ENCODE measurements around the gene OR8K1. TPM values are rescaled to one million over a fixed set of nuclear protein-coding genes. Genes with fewer than 3 reads are reported as not detected.

OR8K1 gene
- total RNA-seq: not detected

DNA sequence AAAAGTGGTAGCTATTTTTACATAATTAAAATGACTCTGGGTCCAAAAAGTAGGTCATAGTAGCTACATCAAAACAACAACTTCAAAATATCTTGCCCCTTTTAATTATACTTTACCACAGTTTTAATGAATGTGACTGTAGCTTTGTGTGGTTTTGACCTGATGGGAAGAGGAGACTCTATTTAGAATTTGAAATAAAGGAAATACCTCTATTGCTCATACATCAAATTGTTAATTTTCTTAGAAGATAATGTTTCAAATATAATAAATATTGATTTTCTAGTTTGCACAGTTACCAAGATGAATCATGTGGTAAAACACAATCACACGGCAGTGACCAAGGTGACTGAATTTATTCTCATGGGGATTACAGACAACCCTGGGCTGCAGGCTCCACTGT is at the start of gene OR8K1:
OR8K1 (plus strand) TSS at position 301 of the 400 bp plus-strand sequence; CDS start at position 301, 0 bp downstream.
- Histone ChIP-seq H3K27ac (no peak within 1 kb of the TSS), H3K27me3 (no peaks in the 10 kb centered on the region), H3K9me3 (no peaks in the 10 kb centered on the region), H3K36me3 (no peaks in the 10 kb centered on the region), H3K4me3 (no peak within 1 kb of the TSS), H3K4me1 (no peaks in the 10 kb centered on the region)
- TF ChIP-seq, protein P1, sequence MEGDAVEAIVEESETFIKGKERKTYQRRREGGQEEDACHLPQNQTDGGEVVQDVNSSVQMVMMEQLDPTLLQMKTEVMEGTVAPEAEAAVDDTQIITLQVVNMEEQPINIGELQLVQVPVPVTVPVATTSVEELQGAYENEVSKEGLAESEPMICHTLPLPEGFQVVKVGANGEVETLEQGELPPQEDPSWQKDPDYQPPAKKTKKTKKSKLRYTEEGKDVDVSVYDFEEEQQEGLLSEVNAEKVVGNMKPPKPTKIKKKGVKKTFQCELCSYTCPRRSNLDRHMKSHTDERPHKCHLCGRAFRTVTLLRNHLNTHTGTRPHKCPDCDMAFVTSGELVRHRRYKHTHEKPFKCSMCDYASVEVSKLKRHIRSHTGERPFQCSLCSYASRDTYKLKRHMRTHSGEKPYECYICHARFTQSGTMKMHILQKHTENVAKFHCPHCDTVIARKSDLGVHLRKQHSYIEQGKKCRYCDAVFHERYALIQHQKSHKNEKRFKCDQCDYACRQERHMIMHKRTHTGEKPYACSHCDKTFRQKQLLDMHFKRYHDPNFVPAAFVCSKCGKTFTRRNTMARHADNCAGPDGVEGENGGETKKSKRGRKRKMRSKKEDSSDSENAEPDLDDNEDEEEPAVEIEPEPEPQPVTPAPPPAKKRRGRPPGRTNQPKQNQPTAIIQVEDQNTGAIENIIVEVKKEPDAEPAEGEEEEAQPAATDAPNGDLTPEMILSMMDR (IDR thresholded peaks at IDR 0.05): no peak
- intact Hi-C loops (cut with DNase I): no loop called here
- no peak for DNase-seq (ENCODE audit: low spot score in 2 of 2)

- Histone ChIP-seq H3K9me3 (no peaks in the 10 kb centered on the region), H3K4me3 (no peak overlapping the region), H3K4me1 (no peaks in the 10 kb centered on the region), H3K27ac (no peak overlapping the region), H3K27me3 (no peaks in the 10 kb centered on the region), H3K36me3 (no peaks in the 10 kb centered on the region)
- no peak for DNase-seq (ENCODE audit: low spot score in 2 of 2)
- intact Hi-C loops (cut with DNase I): no loop called here
- TF ChIP-seq, protein P1 (IDR thresholded peaks at IDR 0.05): no peak
These were observed 48.9 kb upstream of the OR8K1 start for GRCh38 chr11:56296898-56297297.

GRCh38 chr11:56307836-56308235 is 38.0 kb upstream of the OR8K1 start:
- no peaks in the 10 kb centered on the region for H3K27me3 ChIP-seq
- no peak overlapping the region for H3K27ac ChIP-seq
- intact Hi-C loops (cut with DNase I): no loop called here
- TF ChIP-seq, protein P1 (IDR thresholded peaks at IDR 0.05): no peak
- H3K4me1 ChIP-seq: no peaks in the 10 kb centered on the region
- H3K36me3 ChIP-seq: no peaks in the 10 kb centered on the region
- H3K9me3 ChIP-seq: no peaks in the 10 kb centered on the region
- H3K4me3 ChIP-seq: no peak overlapping the region
- DNase-seq (ENCODE audit: low spot score in 2 of 2): no peak

- TF ChIP-seq, protein P1 (IDR thresholded peaks at IDR 0.05): no peak
- no peak for DNase-seq (ENCODE audit: low spot score in 2 of 2)
- Histone ChIP-seq H3K4me3 (no peak within 1 kb of the TSS), H3K9me3 (no peaks in the 10 kb centered on the region), H3K36me3 (no peaks in the 10 kb centered on the region), H3K27ac (no peak within 1 kb of the TSS), H3K4me1 (no peaks in the 10 kb centered on the region), H3K27me3 (no peaks in the 10 kb centered on the region)
- intact Hi-C loops (cut with DNase I): no loop called here
These were observed 31.0 kb upstream of the OR8K1 start, which contains the start of gene OR8K3 for GRCh38 chr11:56314844-56315243. OR8K3 (plus strand) TSS chr11:56315144; CDS start chr11:56318307, 3,163 bp downstream.

GRCh38 chr11:56331861-56332491 is 13.9 kb upstream of the OR8K1 start:
- Histone ChIP-seq H3K36me3 (no peaks in the 10 kb centered on the region), H3K27me3 (no peaks in the 10 kb centered on the region), H3K27ac (no peak overlapping the region), H3K4me1 (no peaks in the 10 kb centered on the region), H3K4me3 (no peak overlapping the region), H3K9me3 (no peaks in the 10 kb centered on the region)
- TF ChIP-seq, protein P1 (IDR thresholded peaks at IDR 0.05): no peak
- no peak for DNase-seq (ENCODE audit: low spot score in 2 of 2)
- intact Hi-C loops (cut with DNase I): no loop called here

Measured in ascending aorta (tissue), 2 donors.